Cerebellar nuclear complex (tissue), 1 donor: ENCODE measurements around the gene PRF1.
"Not testable (repeated sequence)": the region's sequence is repeated elsewhere in the genome, so short reads cannot be mapped to it uniquely, and the experiment has no call there.

Experiments
- DNase-seq, 2 experiments: peaks; one replicate each; lab custom pipeline; 2025; lab: John Stamatoyannopoulos, UW

PRF1 gene

DNA sequence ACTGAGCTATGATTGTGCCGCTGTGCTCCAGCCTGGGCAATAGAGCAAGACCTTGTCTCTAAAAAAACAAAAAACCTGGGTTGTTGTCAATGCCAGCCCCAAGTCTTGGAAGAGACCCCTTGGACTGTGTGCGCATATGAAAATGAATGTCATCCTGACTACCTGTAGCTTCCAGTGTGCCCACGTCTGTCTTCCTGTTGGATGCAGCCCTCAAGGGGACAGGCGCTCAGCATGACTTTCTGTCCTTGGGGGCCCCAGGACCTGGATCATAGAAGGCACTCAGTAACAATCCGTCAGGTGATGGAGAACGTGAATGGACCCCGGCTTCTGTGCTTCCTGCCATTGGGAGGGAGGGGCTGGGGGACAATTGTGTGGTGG lies 9.0 kb downstream of the PRF1 start:
- DNase-seq = no peak

DNA sequence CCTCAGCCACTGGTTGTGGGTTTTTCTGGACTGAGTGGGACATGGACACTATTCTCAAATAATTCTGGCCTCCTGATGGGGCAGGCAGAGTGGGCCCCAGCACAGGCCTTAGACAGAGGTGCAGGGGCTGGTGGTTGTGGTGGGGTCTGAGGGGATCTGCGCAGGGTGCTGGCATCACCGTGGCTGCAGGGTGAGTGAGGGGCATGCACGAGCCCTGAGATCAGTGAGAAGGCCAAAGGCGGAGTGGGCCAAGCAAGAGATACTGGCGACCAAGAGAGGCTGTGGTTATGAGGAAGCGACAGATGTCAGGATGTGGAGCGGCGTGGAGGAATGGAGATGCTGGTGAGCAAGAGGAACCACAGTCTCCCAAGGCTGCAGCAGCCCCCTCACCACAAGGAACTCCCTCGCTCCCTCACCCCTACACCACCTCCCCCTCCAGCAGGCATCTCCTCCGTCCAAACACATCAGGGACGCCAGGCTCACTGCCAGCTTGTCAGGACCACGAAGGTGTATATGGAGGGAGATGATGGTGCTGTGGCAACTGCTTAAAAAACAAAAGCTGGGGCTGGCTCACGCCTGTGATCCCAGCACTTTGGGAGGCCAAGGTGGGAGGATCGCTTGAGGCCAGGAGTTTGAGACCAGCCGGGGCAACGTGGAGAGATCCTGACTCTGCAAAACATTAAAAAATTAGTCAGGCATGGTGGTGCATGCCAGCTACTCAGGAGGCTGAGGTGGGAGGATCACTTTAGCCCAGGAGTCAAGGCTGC lies 9.6 kb downstream of the PRF1 start:
- no peak for DNase-seq

DNA sequence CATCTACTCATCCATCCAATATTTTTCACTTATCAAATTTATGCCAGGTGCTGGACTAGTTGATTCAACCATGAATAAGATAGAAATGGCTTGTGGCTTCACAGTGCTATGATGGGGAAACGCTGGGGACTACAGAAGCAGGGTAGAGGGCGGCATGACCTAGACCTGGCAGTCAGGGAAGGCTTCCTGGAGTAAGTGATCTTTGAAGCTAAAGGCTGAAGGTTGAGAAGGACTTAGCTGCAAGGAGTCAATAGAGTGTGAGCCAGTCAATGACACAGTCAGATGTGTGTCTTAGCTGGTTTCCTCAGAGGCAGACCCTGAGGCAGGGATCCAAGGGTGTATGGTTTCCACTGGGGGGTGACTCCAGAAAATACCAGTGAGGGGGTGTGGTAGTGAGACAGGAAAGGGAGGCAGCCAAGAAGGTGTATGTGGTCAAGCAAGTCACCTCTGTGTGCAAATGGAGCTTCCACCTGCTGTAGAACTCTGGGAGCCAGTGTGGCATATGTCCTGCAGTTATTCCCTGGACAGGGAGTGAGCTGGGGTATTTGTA lies 10.3 kb downstream of the PRF1 start:
- no peak for DNase-seq

DNA sequence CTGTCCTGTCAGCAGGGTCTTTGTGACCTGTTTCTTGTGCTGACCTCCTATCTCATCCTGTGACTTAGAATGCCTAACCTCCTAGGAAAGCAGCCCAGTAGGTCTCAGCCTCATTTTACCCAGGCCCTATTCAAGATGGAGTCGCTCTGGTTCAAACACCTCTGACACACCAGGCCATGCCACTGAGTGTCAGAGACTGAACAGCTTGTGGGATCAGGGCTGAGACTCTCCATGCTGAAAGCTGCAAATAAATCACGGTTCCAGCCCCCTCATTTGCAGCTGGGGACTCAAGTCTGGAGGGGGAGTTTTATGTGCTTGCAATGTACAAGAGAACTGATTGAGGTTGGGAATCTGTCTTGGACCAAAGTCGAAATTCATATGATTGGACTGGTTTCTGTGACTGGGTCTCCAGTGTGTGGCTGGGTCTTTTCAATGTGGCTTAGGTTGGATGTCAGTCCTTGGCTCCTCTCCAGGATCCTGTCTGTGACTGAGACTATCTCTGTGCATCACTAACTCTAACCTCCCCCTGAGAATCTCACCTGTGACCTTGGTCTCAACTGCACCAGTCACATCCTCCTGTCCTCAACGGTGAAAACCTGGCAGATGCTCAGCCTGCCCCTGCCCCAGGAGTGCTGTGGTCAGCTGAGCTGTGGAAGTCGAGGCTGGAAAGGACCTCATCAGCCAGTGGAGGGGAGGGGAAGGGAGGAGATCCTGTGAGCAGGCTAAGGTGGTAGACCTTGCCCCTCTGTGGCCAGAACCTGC lies 11.7 kb downstream of the PRF1 start:
- no peak for DNase-seq

DNA sequence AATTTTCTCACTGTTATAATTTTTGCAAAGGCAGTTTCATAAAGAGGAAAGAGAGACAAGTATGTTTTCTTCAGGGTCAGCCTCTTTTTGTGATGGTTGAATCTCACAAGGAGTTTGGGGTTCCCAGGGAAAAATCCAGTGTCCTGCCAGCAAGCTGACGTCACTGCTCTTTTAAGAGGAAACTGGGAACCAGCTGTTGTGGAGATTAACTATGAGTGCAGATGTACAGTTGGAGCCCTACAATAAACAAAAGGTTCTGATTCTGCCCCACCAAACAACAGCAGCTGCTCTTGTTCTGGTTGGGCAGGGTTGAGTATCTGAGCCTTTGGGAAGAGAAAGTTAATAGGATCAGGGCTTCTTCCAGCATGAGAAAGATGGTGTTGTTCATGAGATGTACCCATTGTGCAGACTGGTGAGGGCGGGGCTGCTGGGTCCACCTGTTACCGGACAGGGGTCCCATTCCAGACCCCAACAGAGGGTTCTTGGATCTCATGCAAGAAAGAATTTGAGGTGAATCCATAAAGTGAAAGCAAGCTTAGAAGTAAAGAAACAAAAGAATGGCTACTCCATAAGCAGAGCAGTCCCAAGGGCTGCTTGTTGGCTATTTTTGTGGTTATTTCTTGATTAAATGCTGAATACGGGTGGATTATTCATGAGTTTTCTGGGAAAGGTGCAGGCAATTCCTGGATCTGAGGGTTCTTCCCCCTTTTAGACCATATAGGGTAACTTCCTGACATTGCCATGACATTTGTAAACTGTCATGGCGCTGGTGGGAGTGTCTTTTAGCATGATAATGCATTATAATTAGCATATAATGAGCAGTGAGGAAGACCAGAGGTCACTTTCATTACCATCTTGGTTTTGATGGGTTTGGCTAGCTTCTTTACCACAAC lies 12.5 kb downstream of the PRF1 start:
- DNase-seq = no peak

DNA sequence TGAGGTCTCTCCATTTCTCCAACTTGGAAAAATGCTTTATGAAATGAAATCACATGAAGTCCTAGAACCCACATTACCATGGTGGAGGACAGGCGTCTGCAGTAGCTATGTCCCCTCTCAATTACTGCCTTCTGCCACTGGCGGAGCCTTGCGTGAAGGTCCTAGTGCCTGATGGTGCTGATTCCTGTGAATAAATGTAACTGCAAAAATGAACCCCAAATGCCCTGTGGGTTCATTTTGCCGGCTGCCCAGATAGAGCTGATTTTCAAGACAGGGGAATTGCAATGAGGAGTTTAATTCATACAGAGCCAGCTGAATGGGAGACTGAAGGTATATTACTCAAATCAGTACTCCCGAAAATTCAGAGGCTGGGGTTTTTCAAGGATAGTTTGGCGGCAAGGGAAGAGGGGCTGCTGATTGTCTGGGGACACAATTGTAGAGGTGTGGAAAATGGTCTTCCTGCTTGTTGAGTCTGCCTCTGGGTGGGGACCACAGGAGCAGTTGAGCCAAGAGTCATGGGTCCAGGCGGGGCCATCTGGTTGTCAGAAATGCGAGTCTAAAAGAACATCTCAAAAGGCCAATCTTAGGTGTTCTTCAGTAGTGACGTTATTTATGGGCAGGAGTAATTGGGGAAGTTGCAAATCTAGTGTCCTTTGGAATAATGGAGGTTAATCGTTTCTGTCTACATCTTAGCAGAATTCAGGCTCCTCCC lies 13.5 kb downstream of the PRF1 start:
- DNase-seq = no peak

DNA sequence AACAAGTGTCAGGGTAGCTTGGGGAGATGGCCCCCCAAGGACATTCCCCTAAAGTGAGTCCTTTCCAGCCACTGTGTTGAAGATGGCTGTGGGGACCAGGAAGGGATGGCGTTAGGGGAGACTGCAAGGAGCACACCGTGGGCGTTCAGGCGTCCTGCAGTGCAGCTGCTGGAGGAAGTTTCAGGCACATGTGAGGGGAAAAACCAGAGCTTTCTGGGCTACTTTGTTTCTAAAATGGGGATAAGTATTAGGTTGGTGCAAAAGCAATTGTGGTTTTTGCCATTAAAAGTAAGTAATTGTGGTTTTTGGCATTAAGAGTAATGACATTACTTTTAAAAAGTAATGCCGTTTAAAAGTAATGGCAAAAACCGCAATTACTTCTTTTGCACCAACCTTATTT lies 14.3 kb downstream of the PRF1 start:
- DNase-seq = no peak

DNA sequence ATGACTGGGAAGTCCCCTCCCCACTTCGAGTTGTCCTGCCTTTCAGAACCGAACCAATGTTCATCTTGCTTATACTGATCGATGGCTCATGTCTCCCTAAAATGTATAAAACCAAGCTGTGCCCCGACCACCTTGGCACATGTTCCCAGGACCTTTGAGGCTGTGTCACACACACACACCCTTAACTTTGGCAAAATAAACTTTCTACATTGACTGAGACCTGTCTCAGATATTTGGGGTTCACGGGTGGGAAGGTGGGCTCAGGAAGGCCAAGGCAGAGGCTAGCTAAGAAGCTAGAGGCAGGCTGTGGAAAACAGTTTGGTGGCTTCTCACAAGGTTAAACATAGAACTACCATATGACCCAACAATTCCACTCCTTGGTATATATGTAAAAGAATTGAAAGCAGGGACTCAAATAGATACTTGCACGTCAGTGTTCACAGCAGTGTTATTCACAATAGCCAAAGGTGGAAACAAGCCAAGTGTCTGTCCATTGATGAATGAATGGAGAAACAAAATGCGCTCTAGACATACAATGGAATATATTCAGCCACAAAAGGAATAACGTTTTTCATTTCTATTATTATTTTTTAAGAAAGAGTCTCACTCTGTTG lies 15.4 kb downstream of the PRF1 start:
- DNase-seq = no peak

DNA sequence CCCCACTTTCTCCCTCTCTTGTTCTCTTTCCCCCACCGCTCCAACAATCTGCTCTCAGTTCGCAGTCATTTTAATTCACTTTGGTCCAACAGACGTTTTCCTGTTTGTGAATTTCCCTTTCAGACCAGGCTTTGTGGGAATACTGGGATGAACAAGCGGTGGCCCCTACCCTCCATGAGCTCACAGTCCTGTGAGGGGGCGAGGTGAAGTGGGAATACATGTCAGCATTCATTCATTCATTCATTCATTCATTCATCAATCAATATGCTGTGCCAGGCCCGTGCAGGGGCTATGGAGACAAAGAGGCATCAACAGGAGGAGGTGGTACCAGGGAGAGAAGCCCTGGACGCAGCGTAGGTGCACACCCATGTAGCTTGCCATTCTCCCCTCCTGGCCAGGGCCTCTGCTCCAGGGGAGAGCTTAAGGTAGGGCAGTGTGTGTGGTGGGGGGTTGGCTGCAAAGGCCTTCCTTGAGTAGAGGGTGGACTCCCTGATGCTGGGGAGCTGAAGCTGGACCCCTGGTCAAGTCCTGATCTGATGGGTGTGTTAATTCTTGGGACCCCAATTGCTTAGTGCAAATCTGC lies 16.1 kb downstream of the PRF1 start:
- no peak for DNase-seq

DNA sequence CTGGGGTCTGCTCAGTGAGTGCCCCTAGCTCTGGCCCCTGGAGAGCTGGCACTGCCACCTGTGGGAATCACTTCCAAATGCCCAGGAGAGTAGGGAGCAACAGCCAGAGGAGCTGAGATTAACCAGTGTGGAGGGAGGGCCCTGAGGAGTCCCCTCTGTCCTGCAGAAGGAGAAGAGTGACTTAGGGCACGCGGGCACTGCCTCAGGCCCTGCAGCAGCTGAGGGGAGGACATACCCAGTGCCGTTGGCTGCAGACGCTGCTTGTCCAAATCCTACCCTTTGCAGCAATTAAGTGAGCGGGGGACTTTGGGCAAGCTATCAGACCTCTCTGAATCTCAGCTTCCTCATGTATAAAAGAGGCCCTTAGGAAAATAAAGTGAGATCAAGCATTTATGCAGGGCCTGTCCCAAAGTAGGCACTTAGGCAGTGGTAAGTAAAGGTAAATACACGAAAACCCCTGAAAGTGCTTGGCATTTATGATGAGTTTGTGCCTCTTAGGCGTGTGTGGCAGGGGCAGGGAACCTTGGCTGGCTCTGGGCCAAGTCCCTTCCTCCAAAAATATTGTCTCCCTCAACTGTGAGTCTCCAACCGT lies 16.9 kb downstream of the PRF1 start:
- no peak for DNase-seq

DNA sequence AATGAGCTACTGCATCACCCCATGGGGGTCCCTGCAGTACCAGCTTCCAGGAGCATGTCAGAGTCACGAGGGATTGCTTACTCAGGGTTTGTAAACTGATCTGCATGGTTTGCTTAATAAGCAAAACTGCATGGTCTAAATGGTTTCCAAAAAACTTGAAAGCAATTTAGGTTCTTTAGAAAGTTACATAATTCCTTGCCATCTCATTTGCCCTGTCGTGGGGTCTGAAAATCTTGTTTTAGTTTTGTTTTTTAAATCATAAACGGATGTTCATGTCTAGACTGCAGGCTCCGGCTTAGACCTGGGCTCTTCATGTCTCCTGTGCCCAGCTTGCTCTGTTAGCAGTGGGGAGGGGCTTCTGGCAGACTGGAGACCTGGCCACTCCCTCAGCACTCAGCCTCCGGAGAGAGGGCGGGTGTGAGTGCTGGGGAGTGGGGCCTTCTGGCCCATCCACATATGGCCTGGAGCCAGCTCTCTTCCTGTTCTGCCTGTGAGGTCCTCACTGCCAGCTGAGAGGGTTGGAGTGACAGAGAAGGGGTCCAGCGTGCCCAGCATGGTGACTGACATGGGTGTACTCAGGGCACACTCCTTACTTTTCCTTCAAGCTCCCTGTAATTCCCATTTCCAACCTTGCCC lies 17.5 kb downstream of the PRF1 start:
- no peak for DNase-seq

DNA sequence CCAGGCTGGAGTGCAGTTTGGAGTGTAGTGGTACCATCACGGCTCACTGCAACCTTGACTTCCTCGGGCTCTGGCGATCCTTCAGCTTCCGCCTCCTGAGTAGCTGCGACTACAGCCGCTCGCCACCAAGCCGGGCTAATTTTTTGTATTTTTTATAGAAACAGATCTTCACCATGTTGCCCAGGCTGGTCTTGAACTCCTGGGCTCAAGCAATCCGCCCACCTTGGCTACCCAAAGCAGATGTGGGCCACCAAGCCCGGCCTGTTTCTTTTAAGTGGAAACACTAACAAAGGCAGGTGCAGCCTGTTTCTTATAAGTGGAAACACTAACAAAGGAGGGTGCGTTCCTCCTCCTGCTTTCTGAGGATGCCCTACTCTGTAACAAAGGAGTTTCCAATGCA lies 18.2 kb downstream of the PRF1 start:
- no peak for DNase-seq

DNA sequence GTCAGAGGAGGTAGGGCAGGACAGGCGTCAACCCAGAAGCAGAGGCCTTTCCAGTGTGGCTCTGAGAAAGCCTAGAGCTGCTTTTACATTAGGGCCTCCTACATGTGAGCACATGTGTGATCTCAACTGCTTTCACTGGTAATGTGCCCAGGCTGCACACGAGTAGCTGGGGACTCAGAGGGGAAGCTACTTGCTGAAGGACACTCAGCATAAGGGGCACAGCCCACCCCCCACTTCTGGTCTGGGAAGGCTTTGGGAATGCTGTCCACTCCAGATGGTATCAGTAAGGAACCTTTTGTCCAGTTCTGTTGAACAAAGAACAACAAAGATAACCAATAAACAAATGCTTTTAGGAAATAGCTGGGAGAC lies 18.9 kb downstream of the PRF1 start:
- DNase-seq = no peak

DNA sequence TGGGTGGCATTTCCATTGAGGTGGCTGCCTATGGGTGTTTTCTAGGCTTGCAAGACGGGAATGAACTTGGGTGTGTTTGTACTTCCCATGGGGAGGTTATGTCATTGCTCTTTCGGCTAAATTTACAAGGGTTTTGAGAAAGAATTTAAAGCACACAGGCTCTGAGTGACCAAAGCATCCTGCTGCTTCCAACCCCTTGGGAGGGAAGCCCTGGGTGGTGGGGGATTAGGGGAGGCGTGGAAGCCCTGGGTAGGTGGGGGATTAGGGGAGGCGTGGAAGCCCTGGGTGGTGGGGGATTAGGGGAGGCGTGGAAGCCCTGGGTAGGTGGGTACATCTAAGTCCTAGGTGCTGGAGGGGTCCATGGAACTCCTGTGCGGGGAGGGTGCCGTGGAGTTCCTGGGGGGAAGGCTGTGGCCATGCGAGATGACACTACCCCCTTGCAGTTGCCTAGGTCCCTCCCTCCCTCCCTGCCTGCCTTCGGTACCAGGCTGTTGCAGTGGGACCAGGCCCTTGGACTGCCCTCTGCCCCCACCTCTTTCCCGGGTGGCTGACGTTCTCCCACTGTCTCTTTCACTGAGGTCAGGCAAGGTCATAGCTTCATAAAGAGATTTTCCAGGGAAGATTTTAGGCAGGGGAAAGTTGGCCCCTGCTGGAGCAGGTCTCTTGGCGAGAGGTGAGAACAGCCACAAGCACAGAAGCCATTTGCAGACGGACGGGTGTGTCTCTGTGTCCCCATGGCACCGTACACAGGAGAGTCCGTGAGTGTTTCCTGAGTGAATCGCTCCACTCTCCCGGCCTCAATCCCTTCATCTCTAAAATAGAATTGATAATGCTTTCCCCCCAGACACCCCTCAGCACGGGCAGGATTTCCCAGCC lies 19.5 kb downstream of the PRF1 start:
- no peak for DNase-seq

DNA sequence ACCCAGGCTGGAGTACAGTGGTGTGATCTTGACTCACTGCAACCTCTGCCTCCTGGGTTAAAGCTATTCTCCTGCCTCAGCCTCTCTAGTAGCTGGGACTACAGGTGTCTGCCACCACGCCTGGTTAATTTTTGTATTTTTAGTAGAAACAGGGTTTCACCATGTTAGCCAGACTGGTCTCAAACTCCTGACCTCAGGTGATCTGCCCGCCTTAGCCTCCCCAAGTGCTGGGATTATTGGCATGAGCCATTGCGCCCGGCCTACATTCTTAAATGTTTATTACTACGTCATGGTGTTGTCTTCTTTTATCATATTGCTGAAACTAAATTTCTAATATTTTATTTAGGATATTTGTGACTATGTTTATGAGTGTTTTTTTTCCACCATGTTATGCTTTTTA lies 21.4 kb downstream of the PRF1 start:
- DNase-seq = not testable (repeated sequence)

DNA sequence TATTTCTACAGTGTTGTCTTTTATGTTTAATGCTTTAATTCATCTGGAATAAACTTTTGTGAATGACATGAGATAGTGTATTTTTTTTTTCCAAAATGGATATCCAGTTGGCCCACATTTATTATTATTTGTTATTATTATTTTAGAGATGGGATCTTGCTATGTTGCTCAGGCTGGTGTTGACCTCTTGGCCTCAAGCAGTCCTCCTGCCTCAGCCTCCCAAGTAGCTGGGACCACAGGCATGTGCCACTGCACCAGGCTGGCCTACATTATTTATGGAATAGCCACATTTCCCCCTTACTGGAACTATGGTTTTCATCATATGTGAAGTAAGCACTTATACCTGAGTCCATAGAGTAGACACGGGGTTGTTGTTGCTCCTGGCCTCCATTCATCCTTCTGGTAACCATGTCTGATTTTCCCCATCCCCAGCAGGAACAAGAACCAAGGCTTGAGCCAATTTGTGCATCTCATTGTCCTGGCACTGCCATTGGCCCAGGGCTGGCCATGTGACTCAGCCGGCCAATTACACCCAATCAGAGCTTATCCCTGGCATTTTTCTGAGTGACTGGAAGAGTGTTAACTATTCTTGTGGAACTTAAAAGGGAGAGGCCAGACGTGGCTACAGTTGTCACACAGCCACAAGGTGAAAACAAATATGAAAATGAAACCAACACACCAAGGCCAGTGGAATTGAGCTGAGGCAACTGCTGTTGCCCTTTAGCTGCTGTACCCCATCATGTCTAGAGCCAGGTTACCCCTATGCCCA lies 23.1 kb downstream of the PRF1 start:
- no peak for DNase-seq

DNA sequence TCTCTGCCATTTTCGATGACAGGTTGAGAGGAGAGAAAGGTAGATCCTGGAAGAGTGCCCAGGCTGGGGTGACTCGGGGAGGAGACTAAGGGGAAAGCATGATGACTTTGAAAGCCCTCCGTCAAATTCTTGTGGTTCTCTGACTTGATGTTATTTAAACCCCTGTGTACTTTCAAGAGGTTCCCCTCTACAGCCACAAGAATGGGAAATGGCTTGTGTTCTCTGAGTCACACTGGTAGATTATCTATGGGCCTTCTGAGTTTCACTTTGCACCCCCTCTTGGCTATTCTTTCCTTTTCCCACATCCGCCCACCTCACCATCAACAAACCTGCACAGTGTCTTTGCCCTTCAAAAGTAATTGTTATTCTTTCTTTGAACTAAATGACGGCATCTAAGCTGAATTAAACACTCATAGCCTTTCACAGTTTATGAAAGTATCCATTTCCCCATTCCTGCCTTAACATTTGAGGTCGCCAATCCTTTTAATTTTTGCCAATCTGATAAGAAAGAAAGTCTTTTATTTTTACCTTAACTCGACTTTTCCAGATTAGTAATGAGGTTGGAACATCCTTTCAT lies 24.1 kb downstream of the PRF1 start:
- DNase-seq = no peak
